GM18517 (cell line): ENCODE measurements around the gene CCL11.
"Not testable (repeated sequence)": the region's sequence is repeated elsewhere in the genome, so short reads cannot be mapped to it uniquely, and the experiment has no call there.

Experiments used
- ATAC-seq: cut with Tn5 transposase; IDR thresholded peaks from one replicate; pipeline ENCODE4 v1.9.1; 2021; ENCODE audit warnings: mild to moderate bottlenecking, moderate library complexity; ENCODE audit not compliant: unreplicated experiment

CCL11 gene

GRCh38 chr17:34306466-34306865 is 20.9 kb downstream of the CCL11 start:
- no peak for ATAC-seq

GRCh38 chr17:34307110-34307509 is 21.6 kb downstream of the CCL11 start:
- ATAC-seq, result no peak

- ATAC-seq, result no peak
Observed at GRCh38 chr17:34308371-34308770, 22.8 kb downstream of the CCL11 start.

- no peak for ATAC-seq
Observed at GRCh38 chr17:34311291-34311690, 25.7 kb downstream of the CCL11 start.

GRCh38 chr17:34312080-34312479 is 26.5 kb downstream of the CCL11 start:
- ATAC-seq, result no peak

- ATAC-seq, result no peak
Observed at GRCh38 chr17:34313164-34313563, 27.6 kb downstream of the CCL11 start.

- no peak for ATAC-seq
Observed at GRCh38 chr17:34314279-34314678, 28.7 kb downstream of the CCL11 start.

GRCh38 chr17:34318474-34318873 is 32.9 kb downstream of the CCL11 start:
- no peak for ATAC-seq

- no peak for ATAC-seq
Observed at GRCh38 chr17:34319039-34319483, 33.5 kb downstream of the CCL11 start, which contains the start of gene CCL8. CCL8 (plus strand) TSS chr17:34319435; CDS start chr17:34319502, 67 bp downstream.

GRCh38 chr17:34321964-34322363 is 36.4 kb downstream of the CCL11 start:
- no peak for ATAC-seq

GRCh38 chr17:34327580-34327979 is 42.0 kb downstream of the CCL11 start:
- not testable (repeated sequence) for ATAC-seq

GRCh38 chr17:34337701-34338100 is 52.2 kb downstream of the CCL11 start:
- no peak for ATAC-seq
